OCI-LY7 (cell line): ENCODE measurements around the gene TRIO.

Experiments
- CTCF ChIP-seq: fragments of 200-600 bp; sonication (generic); conservative IDR thresholded peaks from 2 replicates; pipeline ENCODE4 v1.5.1; 2014; ENCODE audit warnings: mild to moderate bottlenecking, antibody characterized with exemption, low read length, moderate library complexity, mixed read lengths
- EZH2phosphoT487 ChIP-seq: fragments of 200-600 bp; sonication (generic); IDR thresholded peaks from 2 replicates; pipeline ENCODE4 v1.6.1; 2018; ENCODE audit warnings: low read depth, borderline replicate concordance, mild to moderate bottlenecking, mixed run types, antibody characterized with exemption, low read length, moderate library complexity, mixed read lengths

DNA sequence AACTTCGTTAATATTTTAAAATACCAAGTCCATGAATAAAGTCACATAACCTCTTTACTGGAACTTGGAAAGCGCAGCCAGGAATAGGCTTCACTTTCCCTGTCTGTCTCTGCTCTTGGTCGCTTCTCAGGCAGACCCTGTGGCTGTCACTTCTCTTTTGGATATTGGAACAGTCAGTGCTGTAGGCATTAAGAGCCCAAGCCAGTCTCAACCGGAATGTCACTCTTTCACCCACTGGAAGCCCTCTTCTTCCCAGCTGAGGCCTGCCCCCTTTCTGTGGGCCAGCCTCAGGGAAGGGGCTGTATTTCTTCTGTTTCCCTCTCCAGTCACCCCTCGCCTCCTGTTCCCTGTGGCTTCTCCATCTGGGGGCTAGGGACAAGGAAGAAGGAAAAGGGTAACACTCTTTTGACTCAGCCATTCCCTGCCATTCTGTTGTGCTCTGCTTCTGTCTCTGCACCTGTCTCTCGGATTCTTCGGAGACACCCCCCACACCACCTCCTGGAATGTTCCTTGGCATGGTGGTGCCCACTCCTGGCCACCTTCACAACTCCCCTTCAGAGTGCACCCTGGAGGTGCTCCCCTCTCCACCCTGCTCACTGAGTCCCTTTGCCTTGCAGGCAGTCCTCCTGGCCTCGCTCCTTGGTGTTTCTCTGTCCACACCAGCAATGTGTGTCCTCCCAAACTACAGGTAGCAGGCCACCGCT is 103.4 kb downstream of the TRIO start:
- TF ChIP-seq CTCF (no peak), EZH2phosphoT487 (no peak)
